ENCODE results near the gene PTGR3. TPM values are rescaled to one million over a fixed set of nuclear protein-coding genes. Genes with fewer than 3 reads are reported as not detected.

The PTGR3 gene
- total RNA-seq, 2 donors from 2014 or later: 25.6 to 32.2 TPM

DNA sequence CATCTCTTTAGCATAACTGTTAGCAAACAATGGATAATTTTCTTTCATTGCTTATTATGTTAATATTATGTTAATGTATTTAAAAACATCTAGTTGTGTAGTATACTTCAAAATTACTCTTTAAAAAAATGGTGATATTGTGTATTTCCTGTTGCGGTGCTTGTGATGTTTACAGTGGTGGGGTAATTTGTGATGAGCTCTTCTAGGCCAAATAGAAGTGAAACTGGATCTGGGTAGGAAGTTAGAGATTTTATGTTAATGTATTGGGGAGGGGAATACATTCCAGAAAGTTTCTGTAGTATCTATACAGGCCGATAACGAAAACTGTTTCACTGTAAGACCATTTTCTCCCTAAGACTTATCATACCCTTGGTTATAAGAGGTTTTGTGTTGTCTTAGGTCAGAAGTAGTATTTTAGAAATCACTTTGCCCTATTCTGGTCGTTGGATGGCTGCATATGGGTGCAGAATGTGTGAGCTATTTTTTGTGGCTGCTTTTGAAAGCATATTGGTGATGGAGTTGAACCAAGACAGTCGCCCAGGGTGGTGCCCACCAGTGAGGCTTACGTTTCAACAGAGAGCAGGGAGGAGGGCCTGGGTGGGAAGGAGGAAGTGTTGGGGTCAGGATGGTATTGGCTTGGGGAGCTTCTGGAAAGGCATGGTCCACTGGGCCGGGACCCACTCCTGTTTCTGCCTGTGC, 7.4 kb upstream of the PTGR3 start:
- Histone ChIP-seq H3K4me3 (no peak overlapping the region), H3K27me3 (replicated peaks; ENCODE audit: insufficient read depth) (no peaks in the 10 kb centered on the region), H3K27ac (peak overlapping the region in 1 of 2 donors; percentile 7), H3K36me3 (no peaks in the 10 kb centered on the region), H3K9me3 (no peaks in the 10 kb centered on the region), H3K4me1 (replicated peaks) (peaks cover 5% of the 10 kb centered on the region)
- intact Hi-C loops (cut with DNase I): no loop called here
- TF ChIP-seq POLR2A (IDR thresholded peaks at IDR 0.05) (no peak), POLR2AphosphoS5 (IDR thresholded peaks at IDR 0.05) (no peak)
- TF ChIP-seq, protein P1, sequence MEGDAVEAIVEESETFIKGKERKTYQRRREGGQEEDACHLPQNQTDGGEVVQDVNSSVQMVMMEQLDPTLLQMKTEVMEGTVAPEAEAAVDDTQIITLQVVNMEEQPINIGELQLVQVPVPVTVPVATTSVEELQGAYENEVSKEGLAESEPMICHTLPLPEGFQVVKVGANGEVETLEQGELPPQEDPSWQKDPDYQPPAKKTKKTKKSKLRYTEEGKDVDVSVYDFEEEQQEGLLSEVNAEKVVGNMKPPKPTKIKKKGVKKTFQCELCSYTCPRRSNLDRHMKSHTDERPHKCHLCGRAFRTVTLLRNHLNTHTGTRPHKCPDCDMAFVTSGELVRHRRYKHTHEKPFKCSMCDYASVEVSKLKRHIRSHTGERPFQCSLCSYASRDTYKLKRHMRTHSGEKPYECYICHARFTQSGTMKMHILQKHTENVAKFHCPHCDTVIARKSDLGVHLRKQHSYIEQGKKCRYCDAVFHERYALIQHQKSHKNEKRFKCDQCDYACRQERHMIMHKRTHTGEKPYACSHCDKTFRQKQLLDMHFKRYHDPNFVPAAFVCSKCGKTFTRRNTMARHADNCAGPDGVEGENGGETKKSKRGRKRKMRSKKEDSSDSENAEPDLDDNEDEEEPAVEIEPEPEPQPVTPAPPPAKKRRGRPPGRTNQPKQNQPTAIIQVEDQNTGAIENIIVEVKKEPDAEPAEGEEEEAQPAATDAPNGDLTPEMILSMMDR (IDR thresholded peaks at IDR 0.05): no peak
- WGBS: 77% methylated on average over 7 of the region's 7 CpGs
- DNase-seq (ENCODE audit: low spot score): no peak

DNA sequence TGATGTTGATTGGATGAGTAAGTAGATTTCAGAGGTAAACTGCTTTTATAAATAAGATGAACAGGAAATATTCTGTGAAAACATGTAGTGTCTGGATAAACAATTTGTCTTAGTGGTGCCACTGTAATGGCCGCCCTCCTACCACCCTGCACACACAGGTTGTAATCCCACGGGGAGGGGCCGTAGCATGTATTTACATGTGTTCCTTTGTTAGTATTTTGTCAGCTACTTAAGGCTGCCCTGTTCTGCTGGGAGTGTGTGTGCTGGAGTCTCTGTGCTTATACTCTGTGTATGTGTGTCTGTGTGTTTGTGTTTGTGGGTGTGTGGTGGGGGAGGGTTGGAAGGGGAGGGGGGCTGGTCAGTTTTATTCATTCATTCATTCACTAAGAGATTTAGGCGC, 6.7 kb upstream of the PTGR3 start:
- TF ChIP-seq POLR2A (IDR thresholded peaks at IDR 0.05): no peak
- TF ChIP-seq, protein P1 (IDR thresholded peaks at IDR 0.05): no peak
- TF ChIP-seq POLR2AphosphoS5 (IDR thresholded peaks at IDR 0.05): no peak
- DNase-seq (ENCODE audit: low spot score): no peak
- Histone ChIP-seq H3K4me1 (replicated peaks) (peaks cover 4% of the 10 kb centered on the region), H3K4me3 (no peak overlapping the region), H3K36me3 (no peaks in the 10 kb centered on the region), H3K9me3 (no peaks in the 10 kb centered on the region), H3K27me3 (replicated peaks; ENCODE audit: insufficient read depth) (no peaks in the 10 kb centered on the region), H3K27ac (no peak overlapping the region)
- intact Hi-C loops (cut with DNase I): no loop called here
- 64% methylated on average over 4 of the region's 4 CpGs for WGBS

DNA sequence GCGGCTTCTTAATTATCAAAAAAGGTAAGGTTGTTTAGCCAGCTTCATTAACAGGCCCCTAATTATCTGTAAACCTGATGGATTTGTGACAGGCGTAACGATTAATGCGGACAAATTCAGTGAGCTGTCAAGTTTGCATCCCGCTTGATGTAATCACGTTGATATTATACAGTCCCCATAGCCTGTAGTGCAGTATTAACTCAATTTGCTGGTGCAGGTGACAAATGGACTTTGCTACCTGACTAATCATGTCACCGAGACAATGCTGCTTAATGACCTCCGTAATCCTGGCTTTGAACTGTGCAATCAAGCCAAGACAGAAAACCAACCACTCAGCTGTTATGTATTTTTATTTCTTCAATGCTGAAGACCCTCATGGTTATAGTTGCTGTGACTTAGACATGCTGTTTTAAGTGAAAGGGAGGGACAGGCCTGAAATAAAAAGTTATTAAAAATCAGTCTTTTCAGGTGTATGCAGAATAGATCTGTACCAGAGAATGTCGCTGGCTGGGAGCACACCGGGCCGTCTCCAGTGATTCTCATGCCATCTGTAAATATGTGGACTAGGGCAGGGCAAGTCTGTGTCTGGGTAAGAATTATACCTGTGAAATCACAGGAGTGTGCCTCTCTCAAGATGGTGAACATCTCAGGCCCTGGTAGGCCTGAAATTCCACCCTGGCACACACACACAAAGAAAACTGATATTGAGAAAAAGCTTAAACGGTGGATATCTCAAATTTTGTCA, 6.0 kb upstream of the PTGR3 start:
- H3K4me3 ChIP-seq: no peak overlapping the region
- WGBS: 89% methylated on average over 12 of the region's 12 CpGs
- intact Hi-C loops (cut with DNase I): loop anchor here (5.0 kb wide), 1 partner anchor 47 kb away; no protein-coding TSS in a partner anchor
- DNase-seq (ENCODE audit: low spot score): no peak
- H3K36me3 ChIP-seq: no peaks in the 10 kb centered on the region
- H3K27me3 ChIP-seq (replicated peaks; ENCODE audit: insufficient read depth): no peaks in the 10 kb centered on the region
- peaks cover 4% of the 10 kb centered on the region for H3K4me1 ChIP-seq (replicated peaks)
- TF ChIP-seq POLR2AphosphoS5 (IDR thresholded peaks at IDR 0.05): no peak
- TF ChIP-seq, protein P1 (IDR thresholded peaks at IDR 0.05): no peak
- no peak for TF ChIP-seq POLR2A (IDR thresholded peaks at IDR 0.05)
- no peak overlapping the region for H3K27ac ChIP-seq
- H3K9me3 ChIP-seq: no peaks in the 10 kb centered on the region

DNA sequence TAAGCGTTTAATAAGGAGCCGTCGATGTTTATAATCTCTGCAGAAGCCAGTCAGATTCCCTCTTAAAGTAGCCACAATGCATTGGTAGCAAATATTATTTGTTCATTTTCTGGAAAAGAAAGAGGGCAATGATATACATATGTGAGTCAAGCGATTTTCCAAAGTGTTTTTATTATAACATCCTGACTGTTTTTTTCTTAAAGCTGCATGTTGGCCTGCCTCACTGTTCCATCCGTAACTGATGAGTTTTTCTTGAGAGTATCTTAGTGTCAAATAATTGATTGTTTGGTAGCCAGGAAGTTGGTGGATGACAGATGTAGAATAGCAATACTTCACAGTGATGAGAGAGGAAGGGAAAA, 5.4 kb upstream of the PTGR3 start:
- 51% methylated on average over 5 of the region's 5 CpGs for WGBS
- Histone ChIP-seq H3K4me3 (no peak overlapping the region), H3K9me3 (no peaks in the 10 kb centered on the region), H3K4me1 (replicated peaks) (peaks cover 4% of the 10 kb centered on the region), H3K36me3 (no peaks in the 10 kb centered on the region), H3K27ac (no peak overlapping the region), H3K27me3 (replicated peaks; ENCODE audit: insufficient read depth) (no peaks in the 10 kb centered on the region)
- DNase-seq (ENCODE audit: low spot score): no peak
- TF ChIP-seq POLR2A (IDR thresholded peaks at IDR 0.05): no peak
- TF ChIP-seq POLR2AphosphoS5 (IDR thresholded peaks at IDR 0.05): no peak
- TF ChIP-seq, protein P1 (IDR thresholded peaks at IDR 0.05): no peak
- intact Hi-C loops (cut with DNase I): loop anchor here (5.0 kb wide), 1 partner anchor 48 kb away; no protein-coding TSS in a partner anchor
